Subcutaneous adipose tissue (tissue), 4 donors: ENCODE data around the gene MYH7. TPM values are rescaled to one million over a fixed set of nuclear protein-coding genes. Genes with fewer than 3 reads are reported as not detected.

Experiments used
- CTCF ChIP-seq: fragments of 450-650 bp; IDR thresholded peaks from one replicate; pipeline ENCODE4 v1.5.1; 2016; ENCODE audit warnings: low read depth, mild to moderate bottlenecking, control low read depth, antibody characterized with exemption, moderate library complexity
- total RNA-seq, 4 donors: library from RNA; depleted of rRNA; stranded (reverse); fragments of >200 nt; gene quantifications; one replicate each; pipeline ENCODE4 v1.1.0, GENCODE V29; 2016

MYH7 gene
- total RNA-seq, 4 donors from 2014 or later: not detected

GRCh38 chr14:23470947-23471346 is 35.5 kb upstream of the MYH7 start:
- no peak for TF ChIP-seq CTCF

- TF ChIP-seq CTCF: no peak
Measured at GRCh38 chr14:23469906-23470403, 34.5 kb upstream of the MYH7 start.

- no peak for TF ChIP-seq CTCF
Measured at GRCh38 chr14:23469127-23469905, 33.9 kb upstream of the MYH7 start, which contains the start of gene NGDN. Gene NGDN (plus strand): TSS chr14:23469703. CDS start chr14:23469716, 13 bp downstream.

GRCh38 chr14:23468704-23469126 is 33.3 kb upstream of the MYH7 start:
- TF ChIP-seq CTCF: no peak

GRCh38 chr14:23465261-23465660 is 29.8 kb upstream of the MYH7 start:
- TF ChIP-seq CTCF: no peak

- TF ChIP-seq CTCF: no peak
Measured at GRCh38 chr14:23464700-23465099, 29.2 kb upstream of the MYH7 start.

- no peak for TF ChIP-seq CTCF
Measured at GRCh38 chr14:23460960-23461359, 25.5 kb upstream of the MYH7 start.
